Measurements from ENCODE around the gene CDC42EP5. TPM values are rescaled to one million over a fixed set of nuclear protein-coding genes. Genes with fewer than 3 reads are reported as not detected.

Gene CDC42EP5
- total and polyA plus RNA-seq, 7 donors: 12.1 to 529 (median 16.6) TPM

DNA sequence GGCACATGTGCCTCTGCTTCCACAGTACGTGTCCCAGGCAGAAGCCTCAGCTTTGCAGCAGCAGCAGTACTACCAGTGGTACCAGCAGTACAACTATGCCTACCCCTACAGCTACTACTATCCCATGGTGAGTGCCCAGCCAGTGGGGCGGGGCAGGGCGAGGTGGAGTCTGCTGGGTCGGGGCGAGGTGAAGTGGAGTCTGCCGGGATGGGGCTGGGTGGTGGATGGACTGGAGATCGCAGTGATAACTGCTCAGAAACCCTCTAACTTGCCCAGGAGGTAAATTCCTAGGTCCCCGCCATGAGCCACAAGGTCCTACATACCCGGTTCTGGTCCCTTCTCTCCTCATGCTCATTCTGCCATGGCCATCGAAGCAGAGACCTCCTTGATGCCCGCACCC is 20.5 kb downstream of the CDC42EP5 start:
- TF ChIP-seq POLR2AphosphoS5 (IDR thresholded peaks at IDR 0.05) (no peak), POLR2A (IDR thresholded peaks at IDR 0.05) (no peak), EP300 (IDR thresholded peaks at IDR 0.05) (no peak)
- TF ChIP-seq, protein P1, sequence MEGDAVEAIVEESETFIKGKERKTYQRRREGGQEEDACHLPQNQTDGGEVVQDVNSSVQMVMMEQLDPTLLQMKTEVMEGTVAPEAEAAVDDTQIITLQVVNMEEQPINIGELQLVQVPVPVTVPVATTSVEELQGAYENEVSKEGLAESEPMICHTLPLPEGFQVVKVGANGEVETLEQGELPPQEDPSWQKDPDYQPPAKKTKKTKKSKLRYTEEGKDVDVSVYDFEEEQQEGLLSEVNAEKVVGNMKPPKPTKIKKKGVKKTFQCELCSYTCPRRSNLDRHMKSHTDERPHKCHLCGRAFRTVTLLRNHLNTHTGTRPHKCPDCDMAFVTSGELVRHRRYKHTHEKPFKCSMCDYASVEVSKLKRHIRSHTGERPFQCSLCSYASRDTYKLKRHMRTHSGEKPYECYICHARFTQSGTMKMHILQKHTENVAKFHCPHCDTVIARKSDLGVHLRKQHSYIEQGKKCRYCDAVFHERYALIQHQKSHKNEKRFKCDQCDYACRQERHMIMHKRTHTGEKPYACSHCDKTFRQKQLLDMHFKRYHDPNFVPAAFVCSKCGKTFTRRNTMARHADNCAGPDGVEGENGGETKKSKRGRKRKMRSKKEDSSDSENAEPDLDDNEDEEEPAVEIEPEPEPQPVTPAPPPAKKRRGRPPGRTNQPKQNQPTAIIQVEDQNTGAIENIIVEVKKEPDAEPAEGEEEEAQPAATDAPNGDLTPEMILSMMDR (IDR thresholded peaks at IDR 0.05): no peak
- H3K36me3 ChIP-seq: peaks cover 54 to 70% (median 63%) of the 10 kb centered on the region in 4 donors
- no peaks in the 10 kb centered on the region for H3K27me3 ChIP-seq
- no peaks in the 10 kb centered on the region for H3K9me3 ChIP-seq
- H3K4me1 ChIP-seq: peaks cover 0 to 39% (median 29%) of the 10 kb centered on the region in 4 donors
- intact Hi-C loops (cut with DNase I): no loop called here
- DNase-seq: no peak
- no peak overlapping the region for H3K4me3 ChIP-seq
- H3K27ac ChIP-seq: no peak overlapping the region
- WGBS, 2 donors: 72 to 90% methylated on average over 11 of the region's 11 CpGs

- Histone ChIP-seq H3K4me1 (peaks cover 0 to 45% (median 36%) of the 10 kb centered on the region in 4 donors), H3K27me3 (no peaks in the 10 kb centered on the region), H3K36me3 (peaks cover 51 to 64% (median 57%) of the 10 kb centered on the region in 4 donors), H3K4me3 (no peak overlapping the region), H3K27ac (no peak overlapping the region), H3K9me3 (no peaks in the 10 kb centered on the region)
- no peak for DNase-seq
- 91 to 92% methylated on average over 11 of the region's 11 CpGs for WGBS, 2 donors
- TF ChIP-seq POLR2AphosphoS5 (IDR thresholded peaks at IDR 0.05) (no peak), EP300 (IDR thresholded peaks at IDR 0.05) (no peak), POLR2A (IDR thresholded peaks at IDR 0.05) (no peak)
- TF ChIP-seq, protein P1 (IDR thresholded peaks at IDR 0.05): no peak
- intact Hi-C loops (cut with DNase I): loop anchor here (1.0 kb wide), 1 partner anchor 10 kb away; no protein-coding TSS in a partner anchor
These were observed 21.1 kb downstream of the CDC42EP5 start for GRCh38 chr19:54451997-54452396.

- 68 to 71% methylated on average over 9 of the region's 9 CpGs for WGBS, 2 donors
- Histone ChIP-seq H3K27ac (peak overlapping the region in 1 of 4 donors; percentile 7), H3K4me3 (peak overlapping the region in 1 of 4 donors; percentile 2), H3K4me1 (peaks cover 0 to 51% (median 40%) of the 10 kb centered on the region in 4 donors), H3K9me3 (no peaks in the 10 kb centered on the region), H3K36me3 (peaks cover 45 to 64% (median 51%) of the 10 kb centered on the region in 4 donors), H3K27me3 (no peaks in the 10 kb centered on the region)
- intact Hi-C loops (cut with DNase I): loop anchor here (1.0 kb wide), 1 partner anchor 11 kb away; no protein-coding TSS in a partner anchor
- no peak for DNase-seq
- TF ChIP-seq POLR2A (IDR thresholded peaks at IDR 0.05): no peak
- TF ChIP-seq POLR2AphosphoS5 (IDR thresholded peaks at IDR 0.05): no peak
- no peak for TF ChIP-seq EP300 (IDR thresholded peaks at IDR 0.05)
- TF ChIP-seq, protein P1 (IDR thresholded peaks at IDR 0.05): no peak
These were observed 21.7 kb downstream of the CDC42EP5 start for GRCh38 chr19:54451331-54451871.

DNA sequence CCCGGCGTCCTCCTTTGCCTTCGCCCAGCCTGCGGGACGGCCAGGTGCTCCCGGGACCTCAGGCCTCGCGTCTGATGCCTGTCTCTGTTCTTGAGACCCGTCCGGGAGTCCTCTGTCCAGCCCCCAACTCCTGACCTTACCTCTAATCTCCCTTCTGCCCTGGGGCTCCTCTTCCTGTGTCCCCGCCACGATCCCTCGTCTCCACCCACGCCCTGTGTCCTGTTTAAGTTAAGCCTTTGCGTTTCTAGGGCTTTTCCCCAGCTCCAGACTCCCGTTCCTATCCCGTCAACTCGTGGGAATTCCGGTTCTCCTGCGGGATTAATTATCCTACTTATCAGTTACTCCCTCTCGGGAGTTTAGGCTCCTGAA is 23.4 kb downstream of the CDC42EP5 start:
- 1% methylated on average over 21 of the region's 21 CpGs for WGBS, 2 donors
- Histone ChIP-seq H3K27ac (peak overlapping the region; percentile 91 to 98 (median 95)), H3K4me3 (peak overlapping the region; percentile 52 to 95 (median 85)), H3K36me3 (peaks cover 28 to 64% (median 38%) of the 10 kb centered on the region in 4 donors), H3K27me3 (no peaks in the 10 kb centered on the region), H3K4me1 (peaks cover 0 to 51% (median 41%) of the 10 kb centered on the region in 4 donors), H3K9me3 (no peaks in the 10 kb centered on the region)
- intact Hi-C loops (cut with DNase I): loop anchor here (5.0 kb wide), 1 partner anchor 582 kb away; the partner anchor contains the start of gene MYADM
- TF ChIP-seq, protein P1 (IDR thresholded peaks at IDR 0.05): no peak
- TF ChIP-seq POLR2A (IDR thresholded peaks at IDR 0.05) (no peak), EP300 (IDR thresholded peaks at IDR 0.05) (no peak), POLR2AphosphoS5 (IDR thresholded peaks at IDR 0.05) (no peak)
- DNase-seq: no peak
